Thyroid gland (tissue), 4 donors: ENCODE data around the gene FOXJ3.

Source experiments
- CTCF ChIP-seq, 6 experiments: fragments of 200-600 bp in 3 of 6; fragments of 450-650 bp in 3 of 6; sonication (generic) in 3 of 6; IDR thresholded peaks; one replicate each; pipeline ENCODE4 v1.5.1; 2016 to 2019; ENCODE audit warnings: antibody characterized with exemption in 6 of 6, mild to moderate bottlenecking in 2 of 6, inconsistent platforms in 1 of 6, moderate library complexity in 1 of 6
- POLR2A ChIP-seq, 2 donors: fragments of 450-650 bp; IDR thresholded peaks; one replicate each; pipeline ENCODE4 v1.6.1; 2017; ENCODE audit warnings: antibody characterized with exemption in 2 of 2, mild to moderate bottlenecking in 2 of 2, moderate library complexity in 1 of 2

- TF ChIP-seq CTCF (IDR thresholded peaks at IDR 0.05) = no peak
- TF ChIP-seq POLR2A (IDR thresholded peaks at IDR 0.05) = no peak
Observed at GRCh38 chr1:42192106-42192505, 142.9 kb downstream of the FOXJ3 start.
